GM19372 (cell line): ENCODE measurements around the gene MMP11.

Source experiments
- ATAC-seq: cut with Tn5 transposase; IDR thresholded peaks from one replicate; pipeline ENCODE4 v1.9.1; 2021; ENCODE audit warnings: mild to moderate bottlenecking, low read depth, moderate library complexity; ENCODE audit not compliant: unreplicated experiment

MMP11 gene

DNA sequence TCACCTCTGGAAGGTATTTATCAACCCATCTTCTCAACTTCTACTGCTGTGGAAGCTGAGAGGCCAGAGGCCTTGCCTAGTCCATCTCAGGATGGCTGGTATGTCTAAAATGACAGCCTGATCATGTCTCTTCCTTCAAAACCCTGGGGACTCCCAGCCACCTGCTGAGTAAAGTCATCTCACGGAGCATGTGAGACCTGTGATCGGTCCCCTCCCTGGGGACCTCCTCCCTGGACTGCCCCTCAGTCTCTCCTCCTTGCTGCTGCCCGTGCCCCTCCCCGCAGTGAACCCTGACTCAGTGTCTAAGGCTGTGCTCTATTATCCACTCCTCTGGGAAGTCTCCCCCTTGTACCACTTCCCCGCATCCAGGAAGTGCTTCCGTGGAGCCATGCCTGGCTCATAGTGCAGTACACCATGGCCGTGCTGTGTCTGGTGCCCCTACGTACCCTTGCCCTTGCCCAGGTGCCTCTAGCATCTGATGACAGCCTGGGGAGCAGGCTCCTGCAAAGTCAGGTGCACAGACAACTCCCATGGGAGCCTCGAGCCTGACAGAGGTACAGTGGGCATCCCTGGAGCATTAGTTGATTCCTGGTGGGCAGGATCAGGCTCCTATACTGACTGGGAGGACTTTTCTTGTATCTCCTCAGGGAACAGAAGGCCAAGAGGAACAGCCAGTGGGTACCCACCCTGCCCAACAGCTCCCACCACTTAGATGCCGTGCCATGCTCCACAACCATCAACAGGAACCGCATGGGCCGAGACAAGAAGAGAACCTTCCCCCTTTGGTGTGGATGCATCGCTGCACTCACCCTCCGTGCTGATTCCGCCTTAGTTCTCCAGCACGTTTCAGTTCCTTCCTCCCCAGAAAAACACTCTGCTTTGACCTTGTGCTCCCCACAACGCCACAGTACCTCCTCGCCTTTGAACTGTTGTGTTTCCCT, 27.9 kb downstream of the MMP11 start:
- ATAC-seq, result no peak

DNA sequence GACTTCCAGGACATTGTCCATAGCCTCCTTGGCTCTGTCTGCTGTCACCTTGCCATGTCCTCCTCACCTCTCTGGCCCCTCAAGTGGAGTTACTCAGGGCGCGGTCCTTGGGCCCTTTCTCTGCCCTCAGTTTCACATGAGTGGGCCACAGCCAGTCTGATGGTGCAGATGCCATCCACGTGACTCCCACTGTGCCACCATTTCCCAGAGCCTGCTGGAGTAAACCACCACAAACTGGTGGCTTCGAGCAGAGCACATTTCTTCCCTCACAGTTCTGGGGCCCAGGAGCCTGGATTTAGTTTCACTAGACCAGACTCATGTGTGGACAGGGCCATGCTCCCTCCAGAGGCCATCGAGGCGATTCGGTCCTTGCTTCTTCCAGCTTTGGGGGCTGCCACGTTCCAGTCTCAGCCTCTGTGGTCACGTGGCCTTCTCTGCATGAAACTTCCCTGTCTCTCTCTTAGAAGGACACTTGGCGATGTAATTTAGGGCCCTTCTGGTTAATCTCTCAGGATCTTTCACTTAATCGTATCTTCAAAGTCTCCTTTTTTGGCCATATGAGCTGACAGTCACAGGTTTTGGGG, 28.7 kb downstream of the MMP11 start:
- no peak for ATAC-seq

DNA sequence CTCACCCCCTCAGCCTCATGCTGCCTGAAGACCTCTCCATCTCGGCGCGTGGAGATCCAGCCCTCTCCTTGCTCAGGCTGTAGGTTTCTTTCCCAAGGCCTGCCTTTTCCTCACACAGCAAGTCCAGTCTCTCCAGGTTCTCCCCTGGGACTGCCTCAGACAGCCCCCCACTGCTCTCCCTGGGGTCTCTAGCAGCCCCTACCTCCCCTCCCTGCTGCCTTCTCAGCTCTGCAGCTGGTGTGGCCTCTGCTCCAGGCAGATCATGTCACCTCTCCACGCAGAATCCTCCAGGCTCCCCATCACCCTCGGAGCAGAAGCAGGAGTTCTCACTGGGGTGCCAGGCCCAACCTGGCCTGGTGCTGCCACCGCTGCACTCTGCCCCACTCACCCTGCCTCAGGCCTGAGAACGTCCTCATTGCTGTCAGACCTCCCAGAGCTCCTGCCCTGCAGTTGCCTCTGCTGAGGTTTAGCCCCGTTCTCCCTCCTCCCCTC, 29.3 kb downstream of the MMP11 start:
- no peak for ATAC-seq

DNA sequence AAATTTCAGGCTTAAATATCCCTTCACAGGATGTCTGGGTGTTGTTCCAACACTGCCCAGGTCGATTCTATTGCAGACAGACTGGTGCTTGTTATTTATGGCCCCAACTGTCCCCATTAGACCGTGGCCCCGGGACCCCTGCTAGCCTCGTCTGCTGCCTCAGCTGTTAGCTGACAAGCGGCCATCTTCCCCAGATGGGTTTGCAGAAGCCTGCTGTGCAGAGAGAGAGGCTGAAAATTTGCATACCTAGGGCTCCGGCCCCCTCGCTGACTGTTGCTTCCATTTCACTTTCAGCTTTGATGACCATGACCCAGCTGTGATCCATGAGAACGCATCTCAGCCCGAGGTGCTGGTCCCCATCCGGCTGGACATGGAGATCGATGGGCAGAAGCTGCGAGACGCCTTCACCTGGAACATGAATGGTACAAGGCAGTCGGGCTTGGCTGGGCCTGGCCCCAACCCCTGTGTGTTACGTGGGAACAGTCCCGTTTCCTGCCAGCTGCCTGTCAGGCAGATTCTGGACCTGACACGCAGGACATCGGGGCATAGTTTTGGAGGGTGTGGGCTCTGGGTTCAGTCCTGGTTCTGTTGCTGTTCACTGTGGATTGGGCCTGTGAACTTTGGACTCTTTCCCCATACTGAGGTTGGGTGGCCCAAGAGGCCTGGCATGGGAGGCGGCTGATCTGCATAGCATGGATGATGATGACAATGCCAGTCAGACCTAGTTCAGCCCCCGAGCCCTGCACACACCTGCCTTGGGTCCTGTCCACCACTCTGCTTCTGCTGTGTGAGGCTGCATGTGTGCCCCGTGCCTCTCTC, 30.6 kb downstream of the MMP11 start:
- no peak for ATAC-seq

DNA sequence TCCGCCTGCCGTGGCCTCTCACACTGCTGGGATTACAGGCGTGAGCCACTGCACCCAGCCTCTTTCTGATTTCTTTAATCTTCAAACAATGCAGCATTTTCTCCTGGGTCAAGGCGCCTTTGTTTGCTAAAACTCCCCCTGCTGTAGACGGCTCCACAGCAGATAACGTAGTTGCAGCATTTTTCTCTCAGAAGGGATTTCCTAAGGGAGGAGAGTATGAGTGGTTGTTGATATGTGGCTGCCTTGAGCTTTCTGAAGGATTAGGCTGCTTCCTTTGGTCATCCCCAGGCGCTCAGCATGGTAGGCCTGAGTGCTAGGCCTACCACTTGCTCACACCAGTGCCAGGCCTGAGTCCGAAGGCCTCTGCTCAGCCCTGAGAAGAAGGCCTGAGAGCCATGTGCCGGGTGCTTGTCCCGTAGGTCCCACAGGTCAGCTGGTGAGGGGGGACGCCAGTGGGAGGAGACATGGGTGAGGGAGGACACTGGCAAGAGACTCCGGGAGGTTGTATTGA, 32.2 kb downstream of the MMP11 start:
- ATAC-seq, result no peak

DNA sequence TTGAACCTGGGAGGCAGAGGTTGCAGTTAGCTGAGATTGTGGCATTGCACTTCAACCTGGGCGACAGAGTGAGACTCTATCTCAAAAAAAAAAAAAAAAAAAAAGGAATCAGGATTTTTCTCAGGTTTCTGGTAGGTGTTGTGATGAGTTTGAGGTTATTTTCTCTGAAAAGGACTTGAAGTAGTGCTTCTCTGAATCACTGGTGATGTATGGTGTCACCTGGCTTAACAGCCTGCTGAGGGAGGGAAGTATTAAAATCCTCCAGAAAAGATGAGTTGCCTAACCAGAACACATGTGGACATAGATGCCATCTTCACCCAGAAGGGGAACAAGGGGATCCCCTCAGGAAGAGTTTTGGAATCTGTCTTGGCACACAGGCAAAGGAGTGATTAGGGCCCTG, 34.2 kb downstream of the MMP11 start:
- ATAC-seq, result no peak

DNA sequence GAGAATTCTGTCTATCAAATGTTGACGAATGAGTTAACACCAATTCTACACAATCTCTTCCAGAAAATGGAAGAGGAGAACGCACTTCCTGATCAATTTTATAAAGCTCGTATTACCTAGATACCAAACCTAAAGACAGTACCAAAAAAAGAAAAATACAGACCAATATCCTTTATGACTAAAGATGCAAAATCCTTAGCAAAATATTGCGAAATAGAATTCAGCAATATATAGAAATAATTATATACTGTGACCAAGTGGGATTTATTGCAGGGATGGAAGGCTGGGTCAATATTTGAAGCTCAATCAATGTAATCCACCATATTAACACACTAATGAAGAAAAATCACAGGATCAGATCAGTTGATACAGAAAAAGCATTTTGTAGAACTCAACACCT, 39.7 kb downstream of the MMP11 start:
- no peak for ATAC-seq

DNA sequence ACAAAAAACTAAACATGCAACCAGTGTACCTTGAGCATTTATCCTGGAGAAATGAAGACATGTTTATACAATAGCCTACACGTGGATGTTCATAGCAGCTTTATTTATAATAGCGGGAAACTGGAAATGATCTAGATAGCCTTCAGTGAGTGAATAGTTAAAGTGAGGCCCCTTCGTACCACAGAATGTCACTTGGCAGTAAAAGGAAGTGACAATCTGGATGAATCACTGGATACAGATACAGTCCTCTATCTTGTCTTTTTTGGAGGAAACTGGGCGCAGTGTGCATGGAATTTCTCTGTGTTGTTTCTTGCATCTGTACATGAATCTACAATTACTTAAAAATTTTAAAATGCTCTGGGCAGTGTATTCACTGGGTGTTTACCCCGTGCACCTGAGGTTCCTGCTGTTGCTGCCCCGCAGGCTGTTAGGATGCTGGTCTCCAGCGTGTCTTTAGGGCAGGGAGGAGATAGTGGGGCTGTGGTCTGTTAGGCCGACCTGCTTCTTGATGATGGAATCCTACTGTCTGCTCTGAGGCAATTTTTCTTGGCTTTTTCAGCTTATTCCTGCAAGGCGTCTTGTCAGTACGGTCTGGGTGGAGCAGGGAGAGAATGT, 43.0 kb downstream of the MMP11 start:
- ATAC-seq, result no peak

DNA sequence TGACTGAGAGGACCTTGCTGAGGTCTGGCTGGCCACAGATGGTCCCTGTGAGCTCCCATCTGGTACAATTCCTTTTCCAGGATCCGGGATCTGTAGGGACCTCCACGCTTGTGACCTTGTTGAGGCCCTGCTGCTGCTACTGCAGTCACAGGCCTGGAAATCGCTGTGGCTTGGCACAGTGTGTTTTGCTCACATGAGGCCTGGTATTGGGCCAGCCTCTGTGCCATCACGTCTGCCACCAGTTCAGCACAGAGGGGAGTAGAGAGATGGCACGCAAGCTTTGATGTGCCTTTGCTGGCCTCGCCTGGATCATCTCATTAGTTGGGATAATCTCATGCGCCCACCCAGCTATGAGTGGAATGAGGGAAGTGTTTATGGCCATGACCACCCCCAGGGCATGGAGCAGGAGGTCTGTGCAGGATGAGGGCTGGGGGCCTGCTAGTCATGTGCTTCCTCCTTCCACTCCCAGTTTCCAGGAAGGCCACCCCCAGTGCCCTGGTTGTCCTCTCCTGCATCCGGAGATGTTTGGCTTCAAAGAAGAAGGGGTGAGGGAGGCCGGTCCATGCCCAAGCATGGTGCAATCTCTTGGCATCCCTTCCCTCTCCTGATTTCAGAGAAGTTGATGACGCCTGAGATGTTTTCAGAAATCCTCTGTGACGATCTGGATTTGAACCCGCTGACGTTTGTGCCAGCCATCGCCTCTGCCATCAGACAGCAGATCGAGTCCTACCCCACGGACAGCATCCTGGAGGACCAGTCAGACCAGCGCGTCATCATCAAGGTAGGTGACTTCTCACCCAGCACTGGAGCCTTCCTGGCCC, 43.7 kb downstream of the MMP11 start:
- no peak for ATAC-seq

DNA sequence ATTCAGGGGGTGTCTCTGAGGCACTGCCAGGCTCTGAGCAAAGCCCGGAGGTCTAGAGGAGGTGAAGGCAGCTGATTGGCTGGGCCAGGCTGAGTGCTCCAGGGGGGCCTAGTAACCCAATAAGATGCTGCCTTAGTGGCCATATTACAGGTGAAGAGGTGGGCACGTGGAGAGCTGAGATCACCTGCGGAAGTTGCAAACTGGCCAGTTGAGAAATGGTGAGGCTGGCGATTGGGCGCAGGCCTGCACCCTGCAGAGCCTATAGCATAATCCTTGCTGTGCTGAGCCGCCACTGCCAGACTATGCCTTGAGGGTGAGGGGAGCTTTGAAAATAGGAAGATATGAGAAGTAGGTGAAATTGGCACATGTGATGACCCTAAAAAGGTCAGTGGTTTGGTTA, 44.5 kb downstream of the MMP11 start:
- ATAC-seq, result no peak

DNA sequence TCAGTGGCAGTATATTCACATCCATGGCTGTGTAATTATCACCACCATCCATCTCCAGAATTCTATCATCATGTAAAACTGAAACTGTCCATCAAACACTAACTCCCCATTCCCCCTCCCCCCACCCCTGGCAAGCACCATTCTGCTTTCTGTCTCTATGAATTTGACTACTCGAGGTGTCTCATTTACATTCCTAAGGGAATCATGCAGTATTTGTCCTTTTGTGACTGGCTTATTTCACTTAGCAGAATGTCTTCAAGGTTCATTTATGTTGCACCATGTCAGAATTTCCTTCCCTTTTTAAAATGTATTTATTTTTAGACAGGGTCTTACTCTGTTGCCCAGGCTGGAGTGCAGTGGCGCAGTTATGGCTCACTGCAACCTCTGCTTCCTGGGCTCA, 45.9 kb downstream of the MMP11 start:
- ATAC-seq, result no peak

DNA sequence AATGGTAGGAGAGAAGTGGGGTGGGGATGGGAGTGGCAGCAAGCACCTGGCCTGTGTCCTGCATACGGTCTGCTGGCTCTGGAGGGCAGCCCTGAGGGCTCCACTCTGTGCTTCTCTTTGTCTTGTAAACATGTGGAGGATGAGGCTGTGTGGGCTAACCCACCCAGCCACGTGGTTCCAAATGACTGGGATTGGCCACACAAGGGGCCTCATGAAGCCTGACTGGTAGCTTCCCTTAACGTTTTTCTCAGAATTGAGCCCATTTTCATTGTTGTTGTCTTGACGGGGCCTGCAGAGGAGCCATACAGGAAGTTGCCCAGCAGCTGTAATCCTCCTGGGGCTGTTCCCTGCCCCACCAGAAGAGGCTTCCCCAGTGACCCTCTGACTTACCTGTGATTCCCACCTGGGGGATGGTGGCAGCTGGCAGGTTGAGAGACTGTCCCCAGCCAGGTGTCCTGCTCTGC, 48.1 kb downstream of the MMP11 start:
- no peak for ATAC-seq

DNA sequence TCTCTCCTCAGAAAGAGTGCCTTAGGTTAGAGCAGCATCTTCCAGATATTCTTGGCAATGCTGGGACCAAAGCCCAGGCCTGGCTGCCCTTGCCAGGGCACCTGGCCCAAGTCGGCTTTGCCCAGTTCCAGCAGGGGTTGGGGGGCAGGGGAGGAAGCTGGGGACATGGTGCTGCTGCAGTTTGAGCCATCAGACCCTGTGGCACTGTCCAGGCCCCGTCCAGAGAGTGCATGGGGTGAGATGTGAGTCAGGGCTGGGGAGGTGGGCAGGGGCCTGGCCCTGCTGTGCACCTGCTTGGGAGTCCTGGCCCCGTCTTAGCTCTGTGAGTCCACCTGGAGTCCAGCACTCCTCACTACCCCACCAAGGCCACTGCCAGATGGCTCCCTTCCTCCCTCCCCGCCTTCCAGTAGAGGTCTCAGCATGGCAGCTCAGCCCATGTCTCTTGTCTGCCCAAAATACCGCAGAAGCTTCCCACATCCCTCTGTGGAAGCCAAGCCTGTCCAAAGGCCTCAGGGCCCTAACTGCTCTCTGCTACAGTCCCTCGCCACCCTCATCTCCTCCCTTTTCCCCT, 49.5 kb downstream of the MMP11 start:
- no peak for ATAC-seq

DNA sequence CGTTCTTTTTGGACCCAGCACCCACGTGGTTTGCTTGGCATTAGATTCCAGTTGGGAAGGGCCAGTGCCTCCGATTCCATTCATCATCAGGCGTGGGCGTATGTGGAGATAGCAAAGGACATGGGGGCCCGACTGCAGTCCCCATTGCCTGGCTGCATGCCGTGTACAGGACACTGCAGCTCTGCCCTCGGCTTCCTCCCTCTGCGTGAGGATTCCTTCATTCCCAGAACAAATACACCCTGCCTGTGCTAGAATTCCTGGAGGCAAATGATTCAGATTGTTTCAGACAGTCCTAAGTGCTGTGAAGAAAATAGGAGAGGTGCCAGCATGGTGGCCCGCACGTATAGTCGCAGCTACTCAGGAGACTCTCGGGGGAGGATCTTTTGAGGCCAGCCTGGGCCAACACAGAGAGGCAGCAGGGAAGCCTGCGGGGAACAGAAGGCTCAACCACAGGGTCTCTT, 50.7 kb downstream of the MMP11 start:
- no peak for ATAC-seq

DNA sequence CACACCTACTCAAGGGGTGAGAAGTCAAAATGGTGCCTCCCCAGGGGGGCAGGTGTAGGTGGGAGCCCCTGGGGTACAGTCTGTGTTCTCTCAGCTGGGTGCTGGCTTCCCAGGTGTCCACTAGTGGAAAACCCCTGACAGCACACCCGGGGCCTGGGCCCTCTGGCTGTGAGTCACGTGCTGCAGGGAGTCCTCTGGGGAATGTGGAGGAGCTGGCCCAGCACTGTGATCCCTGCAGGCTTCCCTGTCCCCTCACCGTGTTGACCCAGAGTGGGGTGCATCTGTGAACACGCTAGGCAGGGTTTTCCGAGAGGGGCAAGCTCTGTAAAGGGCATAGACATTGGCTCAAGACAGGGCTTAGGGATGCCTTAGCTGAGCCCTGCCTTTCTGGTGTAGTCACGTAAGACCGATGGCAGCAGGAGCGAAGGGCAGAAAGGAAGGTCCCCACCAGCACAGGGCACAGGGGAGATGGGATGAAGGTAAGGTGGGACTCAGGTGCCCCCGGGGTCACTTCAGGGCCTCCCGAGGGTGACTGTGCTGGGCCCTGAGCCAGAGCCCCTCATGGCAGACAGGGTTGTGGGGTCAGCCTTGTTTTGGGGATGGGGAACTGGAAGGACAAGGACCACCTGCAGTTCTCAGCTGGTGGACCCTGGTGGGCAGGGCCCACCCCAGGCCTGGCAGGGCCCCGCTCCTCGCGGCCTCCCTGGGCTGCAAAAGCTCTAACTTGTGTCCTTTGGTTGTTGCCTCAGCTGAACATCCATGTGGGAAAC, 52.0 kb downstream of the MMP11 start:
- ATAC-seq, result no peak

DNA sequence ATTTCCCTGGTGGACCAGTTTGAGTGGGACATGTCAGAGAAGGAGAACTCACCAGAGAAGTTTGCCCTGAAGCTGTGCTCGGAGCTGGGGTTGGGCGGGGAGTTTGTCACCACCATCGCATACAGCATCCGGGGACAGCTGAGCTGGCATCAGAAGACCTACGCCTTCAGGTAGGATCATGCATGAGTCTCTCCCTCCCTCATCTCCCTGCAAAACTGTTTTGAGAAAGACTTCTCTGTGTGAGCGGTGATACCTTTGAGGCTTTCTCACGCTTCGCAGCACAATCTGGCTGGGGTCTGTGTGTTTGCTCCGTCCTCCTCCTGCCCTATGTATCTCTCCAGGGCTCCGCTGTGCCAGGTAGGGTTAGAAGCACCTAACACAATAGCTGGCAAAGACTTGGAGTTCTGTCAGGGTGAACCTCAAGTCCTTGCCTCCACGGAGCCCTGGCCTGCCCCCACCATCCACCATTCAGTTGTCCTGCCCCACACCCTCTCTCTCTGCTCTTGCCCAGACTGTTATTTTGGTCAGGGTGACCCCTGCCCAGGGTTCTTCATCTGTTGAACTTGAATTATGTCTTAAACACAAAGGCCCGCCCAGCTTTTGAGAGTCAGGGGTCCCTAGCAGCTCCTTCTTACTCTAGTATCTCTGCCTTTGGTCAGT, 52.7 kb downstream of the MMP11 start:
- ATAC-seq, result no peak

DNA sequence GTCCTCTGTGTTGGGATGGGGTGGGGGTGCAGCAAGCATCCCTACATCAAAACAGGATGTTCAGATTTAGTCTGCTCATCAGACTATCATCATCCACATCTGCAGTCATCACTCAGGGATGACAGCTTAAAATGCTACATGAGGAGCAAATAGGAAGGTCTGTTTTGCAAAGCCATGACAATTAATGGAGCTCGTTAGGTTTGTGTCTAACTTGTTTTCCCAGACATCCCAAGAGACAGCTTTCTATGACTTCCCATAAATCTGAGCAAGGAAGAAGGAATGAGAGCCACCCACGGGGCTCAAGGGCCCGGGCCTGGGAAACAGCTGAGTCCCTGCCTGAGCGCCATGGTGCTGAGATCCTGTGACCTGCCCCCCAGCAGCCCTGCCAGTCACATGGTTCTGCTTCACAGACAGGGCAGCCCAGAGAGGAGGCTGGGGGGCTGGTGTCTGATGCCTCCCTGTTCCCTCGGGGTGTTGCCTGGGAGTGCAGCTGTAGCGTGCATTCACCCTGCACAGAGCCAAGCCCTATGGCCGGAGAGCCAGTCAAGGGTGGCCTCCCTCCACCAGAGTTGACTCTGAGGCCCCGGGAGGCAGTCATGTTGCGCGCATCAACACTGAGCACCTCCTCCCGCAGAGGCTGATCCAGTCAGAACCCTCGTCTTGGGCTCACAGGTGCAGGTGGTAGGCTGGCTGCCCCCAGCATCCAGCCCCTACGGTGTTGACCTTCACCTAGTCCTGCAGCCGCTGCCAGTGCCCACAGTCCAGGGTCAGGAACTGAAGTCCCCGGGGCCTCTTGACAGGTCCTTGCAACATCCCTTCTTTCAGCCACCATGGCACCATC, 54.1 kb downstream of the MMP11 start:
- ATAC-seq, result no peak
